ENCODE results near the gene OTP.

- no peak for TF ChIP-seq TCF12 (IDR thresholded peaks at IDR 0.05; ENCODE audit: low read depth, low read length)
- no peak for TF ChIP-seq CREB1 (IDR thresholded peaks at IDR 0.05; ENCODE audit: low read depth)
- no peak for TF ChIP-seq SMAD1 (IDR thresholded peaks at IDR 0.05; ENCODE audit: low read depth, partially characterized antibody)
- TF ChIP-seq CTCF (IDR thresholded peaks at IDR 0.05 in 2 of 3, conservative IDR thresholded peaks at IDR 0.05 in 1 of 3; ENCODE audit: control insufficient read depth in 2 of 3, extremely low read depth in 1 of 3, insufficient read depth in 1 of 3, low read depth in 3 of 3, low read length in 3 of 3): no peak
- TF ChIP-seq HDAC6 (IDR thresholded peaks at IDR 0.05; ENCODE audit: unreplicated experiment): no peak
These were observed 5.8 kb downstream of the OTP start for GRCh38 chr5:77632526-77633206.
